ENCODE measurements around the gene ANO3. TPM values are rescaled to one million over a fixed set of nuclear protein-coding genes. Genes with fewer than 3 reads are reported as not detected.

Gene ANO3
- total RNA-seq, 2 experiments from 2014 or later = not detected

GRCh38 chr11:26330262-26330661, 1.7 kb upstream of the ANO3 start:
- Mint-ChIP-seq H3K9me3 (peaks cover 6% of the 10 kb centered on the region), H3K4me3 (no peak overlapping the region), H3K36me3 (ENCODE audit: low read depth) (no peaks in the 10 kb centered on the region), H3K27ac (no peak overlapping the region), H3K4me1 (ENCODE audit: low read depth) (no peaks in the 10 kb centered on the region), H3K27me3 (peaks cover 2% of the 10 kb centered on the region)
- POLR2A ChIA-PET = no interaction called here
- DNase-seq (no peak), ATAC-seq (no peak)
- no peak for TF ChIP-seq CTCF (IDR thresholded peaks at IDR 0.05)
- CTCF ChIA-PET = no interaction called here
- intact Hi-C loops (cut with micrococcal nuclease) = no loop called here

GRCh38 chr11:26332572-26332915, 614 bp downstream of the ANO3 start:
- Mint-ChIP-seq H3K4me1 (ENCODE audit: low read depth) (no peaks in the 10 kb centered on the region), H3K27ac (no peak overlapping the region), H3K9me3 (peaks cover 3% of the 10 kb centered on the region), H3K36me3 (ENCODE audit: low read depth) (no peaks in the 10 kb centered on the region), H3K27me3 (peaks cover 2% of the 10 kb centered on the region), H3K4me3 (no peak overlapping the region)
- ChIA-PET CTCF (no interaction called here), POLR2A (no interaction called here)
- DNase-seq (no peak), ATAC-seq (no peak)
- no peak for TF ChIP-seq CTCF (IDR thresholded peaks at IDR 0.05)
- intact Hi-C loops (cut with micrococcal nuclease) = no loop called here

GRCh38 chr11:26333906-26334305, 2.0 kb downstream of the ANO3 start:
- POLR2A ChIA-PET = no interaction called here
- no peak for TF ChIP-seq CTCF (IDR thresholded peaks at IDR 0.05)
- no peaks in the 10 kb centered on the region for H3K36me3 Mint-ChIP-seq (ENCODE audit: low read depth)
- H3K27ac Mint-ChIP-seq = no peak overlapping the region
- no peaks in the 10 kb centered on the region for H3K4me1 Mint-ChIP-seq (ENCODE audit: low read depth)
- no peak for ATAC-seq
- no peak overlapping the region for H3K4me3 Mint-ChIP-seq
- DNase-seq = no peak
- intact Hi-C loops (cut with micrococcal nuclease) = no loop called here
- peaks cover 3% of the 10 kb centered on the region for H3K9me3 Mint-ChIP-seq
- CTCF ChIA-PET = no interaction called here
- peaks cover 2% of the 10 kb centered on the region for H3K27me3 Mint-ChIP-seq

- ATAC-seq (no peak), DNase-seq (no peak)
- Mint-ChIP-seq H3K4me1 (ENCODE audit: low read depth) (no peaks in the 10 kb centered on the region), H3K27me3 (peaks cover 2% of the 10 kb centered on the region), H3K4me3 (no peak overlapping the region), H3K9me3 (no peaks in the 10 kb centered on the region), H3K36me3 (ENCODE audit: low read depth) (no peaks in the 10 kb centered on the region), H3K27ac (no peak overlapping the region)
- intact Hi-C loops (cut with micrococcal nuclease) = no loop called here
- CTCF ChIA-PET = no interaction called here
- no peak for TF ChIP-seq CTCF (IDR thresholded peaks at IDR 0.05)
- POLR2A ChIA-PET = no interaction called here
Observed at GRCh38 chr11:26335903-26336302, 4.0 kb downstream of the ANO3 start.

- intact Hi-C loops (cut with micrococcal nuclease) = no loop called here
- Mint-ChIP-seq H3K4me3 (no peak overlapping the region), H3K4me1 (ENCODE audit: low read depth) (no peaks in the 10 kb centered on the region), H3K36me3 (ENCODE audit: low read depth) (no peaks in the 10 kb centered on the region), H3K9me3 (peaks cover 2% of the 10 kb centered on the region), H3K27me3 (no peaks in the 10 kb centered on the region), H3K27ac (no peak overlapping the region)
- ChIA-PET CTCF (no interaction called here), POLR2A (no interaction called here)
- TF ChIP-seq CTCF (IDR thresholded peaks at IDR 0.05) = no peak
- no peak for ATAC-seq
- no peak for DNase-seq
Observed at GRCh38 chr11:26344647-26345046, 12.7 kb downstream of the ANO3 start.
